ENCODE data around the gene PDLIM1.

GRCh38 chr10:95333997-95334804, 43.4 kb upstream of the PDLIM1 start:
- TF ChIP-seq POLR2A (IDR thresholded peaks at IDR 0.05; ENCODE audit: low read length) (no peak), GATA1 (IDR thresholded peaks at IDR 0.05; ENCODE audit: low read depth, low read length) (no peak)
